ENCODE measurements around the gene PPAN. TPM values are rescaled to one million over a fixed set of nuclear protein-coding genes. Genes with fewer than 3 reads are reported as not detected.

Gene PPAN
- total and polyA plus RNA-seq, 2 experiments from 2014 or later = 15.0 to 26.0 TPM

DNA sequence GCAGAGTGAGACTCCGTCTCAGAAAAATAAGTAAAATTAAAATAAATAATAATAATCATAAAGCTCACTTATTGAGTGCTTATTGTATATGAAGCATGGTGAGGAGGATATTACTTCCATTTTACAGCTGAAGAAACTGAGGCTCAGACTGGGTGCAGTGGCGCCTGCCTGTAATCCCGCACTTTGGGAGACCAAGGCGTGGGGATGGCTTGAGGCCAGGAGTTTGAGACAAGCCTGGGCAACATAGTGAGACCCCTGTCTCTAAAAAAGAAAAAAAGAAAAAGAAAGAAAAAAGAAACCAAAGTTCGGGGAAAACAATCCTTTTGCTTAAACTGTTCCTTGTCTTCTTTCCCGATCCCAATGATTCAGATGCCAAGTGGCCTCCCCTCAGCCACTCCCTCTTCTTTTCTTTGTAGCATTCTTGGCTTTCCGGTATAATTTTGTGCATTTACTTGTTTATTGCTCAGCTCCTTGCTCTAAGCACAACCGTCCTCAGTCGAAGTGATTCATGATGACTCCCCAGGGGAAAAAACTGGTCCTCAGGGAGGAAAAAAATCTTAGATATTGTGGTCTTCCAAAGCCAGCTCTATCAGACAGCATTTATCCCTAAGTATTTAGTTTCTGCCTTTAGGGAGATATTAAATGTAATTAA lies 14.5 kb downstream of the PPAN start:
- 88% methylated on average over 9 of the region's 9 CpGs for WGBS (ENCODE audit: low lambda C conversion rate, missing lambda C conversion rate)
- H3K9me2 ChIP-seq (replicated peaks; ENCODE audit: insufficient read depth) = no peaks in the 10 kb centered on the region

DNA sequence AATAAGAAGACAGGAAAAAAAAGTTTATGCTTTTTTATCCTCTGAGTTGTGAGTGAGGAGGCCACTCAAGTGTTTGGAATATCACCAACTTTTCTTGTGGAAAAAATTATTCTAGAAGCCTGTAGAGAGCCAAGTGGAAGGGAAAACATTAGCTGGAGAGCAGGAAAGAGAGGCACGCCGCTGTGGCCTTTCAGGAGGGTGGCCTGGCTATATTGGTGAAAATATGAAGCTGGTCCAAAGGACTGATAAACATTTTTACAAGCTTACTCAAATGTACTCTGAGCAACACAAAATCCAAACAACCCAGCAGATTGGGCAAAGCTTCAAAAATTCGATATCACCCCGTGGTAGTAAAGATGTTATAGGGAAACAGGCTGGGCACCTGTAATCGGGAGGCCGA lies 15.9 kb downstream of the PPAN start:
- 84% methylated on average over 6 of the region's 6 CpGs for WGBS (ENCODE audit: low lambda C conversion rate, missing lambda C conversion rate)
- H3K4me2 ChIP-seq = no peak overlapping the region
- TF ChIP-seq, protein P1, sequence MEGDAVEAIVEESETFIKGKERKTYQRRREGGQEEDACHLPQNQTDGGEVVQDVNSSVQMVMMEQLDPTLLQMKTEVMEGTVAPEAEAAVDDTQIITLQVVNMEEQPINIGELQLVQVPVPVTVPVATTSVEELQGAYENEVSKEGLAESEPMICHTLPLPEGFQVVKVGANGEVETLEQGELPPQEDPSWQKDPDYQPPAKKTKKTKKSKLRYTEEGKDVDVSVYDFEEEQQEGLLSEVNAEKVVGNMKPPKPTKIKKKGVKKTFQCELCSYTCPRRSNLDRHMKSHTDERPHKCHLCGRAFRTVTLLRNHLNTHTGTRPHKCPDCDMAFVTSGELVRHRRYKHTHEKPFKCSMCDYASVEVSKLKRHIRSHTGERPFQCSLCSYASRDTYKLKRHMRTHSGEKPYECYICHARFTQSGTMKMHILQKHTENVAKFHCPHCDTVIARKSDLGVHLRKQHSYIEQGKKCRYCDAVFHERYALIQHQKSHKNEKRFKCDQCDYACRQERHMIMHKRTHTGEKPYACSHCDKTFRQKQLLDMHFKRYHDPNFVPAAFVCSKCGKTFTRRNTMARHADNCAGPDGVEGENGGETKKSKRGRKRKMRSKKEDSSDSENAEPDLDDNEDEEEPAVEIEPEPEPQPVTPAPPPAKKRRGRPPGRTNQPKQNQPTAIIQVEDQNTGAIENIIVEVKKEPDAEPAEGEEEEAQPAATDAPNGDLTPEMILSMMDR (IDR thresholded peaks at IDR 0.05; ENCODE audit: poor library complexity) = no peak
- TF ChIP-seq EZH2 (IDR thresholded peaks at IDR 0.05; ENCODE audit: borderline replicate concordance) (no peak), EZH2phosphoT487 (IDR thresholded peaks at IDR 0.05; ENCODE audit: low read depth, severe bottlenecking, unreplicated experiment) (no peak)

More for the DNA sequence above, 14.5 kb downstream of the PPAN start:
- H3K79me2 ChIP-seq = peaks cover 24% of the 10 kb centered on the region
- TF ChIP-seq EZH2phosphoT487 (IDR thresholded peaks at IDR 0.05; ENCODE audit: low read depth, severe bottlenecking, unreplicated experiment) = no peak
- TF ChIP-seq, protein P1 (IDR thresholded peaks at IDR 0.05; ENCODE audit: poor library complexity) = no peak
- no peak for TF ChIP-seq EZH2 (IDR thresholded peaks at IDR 0.05; ENCODE audit: borderline replicate concordance)
- H3K36me3 ChIP-seq (replicated peaks; ENCODE audit: insufficient read depth, low read depth) = no peaks in the 10 kb centered on the region
- no peaks in the 10 kb centered on the region for H4K20me1 ChIP-seq (ENCODE audit: insufficient read depth, poor library complexity, severe bottlenecking)
- peaks cover 3% of the 10 kb centered on the region for H3K4me1 ChIP-seq (ENCODE audit: insufficient read depth)
- H3K4me3 ChIP-seq = no peak overlapping the region
- H3K27me3 ChIP-seq = no peaks in the 10 kb centered on the region
- no peak overlapping the region for H3K4me2 ChIP-seq
- no peak for DNase-seq (ENCODE audit: low spot score)
- no peak overlapping the region for H3K27ac ChIP-seq
- H2AFZ ChIP-seq = no peak overlapping the region
- no peaks in the 10 kb centered on the region for H3K9me3 ChIP-seq (ENCODE audit: low read depth)

DNA sequence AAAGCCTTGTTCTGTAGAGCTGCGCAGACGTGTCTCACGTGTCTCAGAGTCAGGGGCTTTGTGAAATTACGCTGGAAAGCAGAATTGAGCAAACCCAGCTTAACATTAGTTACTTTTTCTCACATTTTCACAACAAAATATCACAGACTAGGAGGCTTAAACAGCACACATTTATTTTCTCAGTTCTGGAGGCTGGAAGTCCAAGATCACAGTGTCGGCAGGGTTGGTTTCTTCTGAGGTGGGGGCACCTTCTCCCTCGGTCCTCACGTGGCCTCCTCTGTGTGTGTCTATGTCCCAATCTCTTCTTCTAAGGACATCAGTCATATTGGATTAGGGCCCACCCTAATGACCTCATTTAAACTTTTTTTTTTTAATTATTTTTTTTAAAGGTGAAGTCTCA lies 18.3 kb downstream of the PPAN start:
- WGBS (ENCODE audit: low lambda C conversion rate, missing lambda C conversion rate) = 98% methylated on average over 7 of the region's 7 CpGs
- H3K9me2 ChIP-seq (replicated peaks; ENCODE audit: insufficient read depth) = no peaks in the 10 kb centered on the region
- H3K4me1 ChIP-seq (ENCODE audit: insufficient read depth) = no peaks in the 10 kb centered on the region
- no peaks in the 10 kb centered on the region for H3K36me3 ChIP-seq (replicated peaks; ENCODE audit: insufficient read depth, low read depth)
- no peaks in the 10 kb centered on the region for H4K20me1 ChIP-seq (ENCODE audit: insufficient read depth, poor library complexity, severe bottlenecking)
- TF ChIP-seq EZH2 (IDR thresholded peaks at IDR 0.05; ENCODE audit: borderline replicate concordance) (no peak), EZH2phosphoT487 (IDR thresholded peaks at IDR 0.05; ENCODE audit: low read depth, severe bottlenecking, unreplicated experiment) (no peak)
- TF ChIP-seq, protein P1 (IDR thresholded peaks at IDR 0.05; ENCODE audit: poor library complexity) = no peak
- no peaks in the 10 kb centered on the region for H3K9me3 ChIP-seq (ENCODE audit: low read depth)
- H3K27ac ChIP-seq = no peak overlapping the region
- no peak overlapping the region for H3K4me2 ChIP-seq
- H3K27me3 ChIP-seq = no peaks in the 10 kb centered on the region
- H3K4me3 ChIP-seq = no peak overlapping the region
- no peak overlapping the region for H2AFZ ChIP-seq
- no peak for DNase-seq (ENCODE audit: low spot score)
- peaks cover under 1% of the 10 kb centered on the region for H3K79me2 ChIP-seq

More for the DNA sequence above, 15.9 kb downstream of the PPAN start:
- H3K4me3 ChIP-seq = no peak overlapping the region
- no peak overlapping the region for H2AFZ ChIP-seq
- H3K27me3 ChIP-seq = no peaks in the 10 kb centered on the region
- no peaks in the 10 kb centered on the region for H3K36me3 ChIP-seq (replicated peaks; ENCODE audit: insufficient read depth, low read depth)
- H3K79me2 ChIP-seq = peaks cover 24% of the 10 kb centered on the region
- H3K4me1 ChIP-seq (ENCODE audit: insufficient read depth) = peaks cover 3% of the 10 kb centered on the region
- H3K9me3 ChIP-seq (ENCODE audit: low read depth) = no peaks in the 10 kb centered on the region
- H3K9me2 ChIP-seq (replicated peaks; ENCODE audit: insufficient read depth) = no peaks in the 10 kb centered on the region
- no peaks in the 10 kb centered on the region for H4K20me1 ChIP-seq (ENCODE audit: insufficient read depth, poor library complexity, severe bottlenecking)
- DNase-seq (ENCODE audit: low spot score) = no peak
- peak overlapping the region; percentile 31 for H3K27ac ChIP-seq
